ENCODE results near the gene LIN9.

DNA sequence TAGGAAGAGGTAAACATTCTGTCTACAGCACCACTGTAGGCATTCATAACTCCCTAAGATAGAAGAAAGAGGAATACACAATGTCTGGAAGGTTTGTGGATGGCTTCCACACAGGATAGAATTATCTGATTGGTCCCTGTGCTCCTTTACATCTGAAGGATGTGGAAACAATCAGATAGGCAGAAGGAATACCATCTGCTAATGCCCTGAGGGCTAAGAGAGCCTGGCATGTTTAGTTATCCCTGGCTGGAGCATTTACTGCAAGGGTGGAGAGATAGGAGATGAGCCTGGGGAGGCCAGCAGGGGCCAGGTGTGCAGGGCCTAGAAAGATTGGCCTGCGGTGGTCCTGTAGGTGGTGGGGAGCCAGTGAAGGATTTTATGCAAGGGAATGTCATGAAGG lies 113.8 kb downstream of the LIN9 start:
- no peak for TF ChIP-seq EZH2 (IDR thresholded peaks at IDR 0.05; ENCODE audit: insufficient read depth, poor library complexity, severe bottlenecking)
- TF ChIP-seq EZH2phosphoT487 (IDR thresholded peaks at IDR 0.05; ENCODE audit: insufficient read depth, low read depth): no peak
